ENCODE data around the gene PHTF1. TPM values are rescaled to one million over a fixed set of nuclear protein-coding genes. Genes with fewer than 3 reads are reported as not detected.

The PHTF1 gene
- total RNA-seq, 3 donors from 2014 or later: 13.8 to 18.4 (median 16.4) TPM

DNA sequence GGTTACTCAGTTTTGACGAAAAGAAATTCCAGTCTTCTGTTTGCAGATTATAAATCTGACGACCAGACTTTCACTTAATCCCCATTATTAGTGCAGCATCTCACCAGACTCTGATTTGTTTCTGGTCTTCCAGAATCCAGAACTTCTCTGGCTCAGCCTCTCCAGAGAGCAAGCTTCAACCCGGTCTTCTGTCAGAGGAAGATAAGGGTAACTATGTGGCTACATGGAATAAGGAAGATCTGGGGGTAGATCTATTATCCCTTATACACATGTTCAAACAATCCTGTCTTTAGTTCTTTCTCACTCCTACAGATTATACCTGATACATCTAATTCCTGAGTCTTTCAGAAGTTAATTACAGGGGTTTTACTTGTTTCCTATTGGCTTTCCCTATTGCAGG lies 9.9 kb downstream of the PHTF1 start:
- no peak for DNase-seq (ENCODE audit: low spot score in 2 of 2)
- Histone ChIP-seq H3K27ac (no peak overlapping the region), H3K27me3 (no peaks in the 10 kb centered on the region), H3K4me3 (no peak overlapping the region), H3K9me3 (no peaks in the 10 kb centered on the region), H3K36me3 (no peaks in the 10 kb centered on the region), H3K4me1 (no peaks in the 10 kb centered on the region)
- intact Hi-C loops (cut with DNase I; ENCODE audit: low total_unique reads): no loop called here
- TF ChIP-seq, protein P1, sequence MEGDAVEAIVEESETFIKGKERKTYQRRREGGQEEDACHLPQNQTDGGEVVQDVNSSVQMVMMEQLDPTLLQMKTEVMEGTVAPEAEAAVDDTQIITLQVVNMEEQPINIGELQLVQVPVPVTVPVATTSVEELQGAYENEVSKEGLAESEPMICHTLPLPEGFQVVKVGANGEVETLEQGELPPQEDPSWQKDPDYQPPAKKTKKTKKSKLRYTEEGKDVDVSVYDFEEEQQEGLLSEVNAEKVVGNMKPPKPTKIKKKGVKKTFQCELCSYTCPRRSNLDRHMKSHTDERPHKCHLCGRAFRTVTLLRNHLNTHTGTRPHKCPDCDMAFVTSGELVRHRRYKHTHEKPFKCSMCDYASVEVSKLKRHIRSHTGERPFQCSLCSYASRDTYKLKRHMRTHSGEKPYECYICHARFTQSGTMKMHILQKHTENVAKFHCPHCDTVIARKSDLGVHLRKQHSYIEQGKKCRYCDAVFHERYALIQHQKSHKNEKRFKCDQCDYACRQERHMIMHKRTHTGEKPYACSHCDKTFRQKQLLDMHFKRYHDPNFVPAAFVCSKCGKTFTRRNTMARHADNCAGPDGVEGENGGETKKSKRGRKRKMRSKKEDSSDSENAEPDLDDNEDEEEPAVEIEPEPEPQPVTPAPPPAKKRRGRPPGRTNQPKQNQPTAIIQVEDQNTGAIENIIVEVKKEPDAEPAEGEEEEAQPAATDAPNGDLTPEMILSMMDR (IDR thresholded peaks at IDR 0.05): no peak
- TF ChIP-seq POLR2A (IDR thresholded peaks at IDR 0.05) (no peak), POLR2AphosphoS5 (IDR thresholded peaks at IDR 0.05) (no peak)

DNA sequence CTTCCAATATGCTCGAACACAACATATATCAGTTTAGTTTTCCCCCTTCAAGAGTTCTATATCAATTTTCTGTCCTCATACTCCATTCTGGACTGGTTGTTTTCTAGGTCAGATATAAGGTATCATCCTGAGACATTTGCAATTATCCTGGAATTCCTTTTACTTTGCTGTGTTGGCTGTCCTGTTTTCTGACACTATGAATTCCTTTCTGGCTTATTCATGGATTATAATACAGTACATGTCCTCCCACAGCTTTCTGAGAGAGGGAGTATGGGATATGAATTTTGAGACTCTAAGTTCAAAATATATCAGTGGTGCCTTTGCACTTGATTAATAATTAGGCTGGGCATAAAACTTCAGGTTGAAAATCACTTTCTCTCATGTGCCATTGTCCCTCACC lies 11.9 kb downstream of the PHTF1 start:
- Histone ChIP-seq H3K27me3 (no peaks in the 10 kb centered on the region), H3K4me1 (no peaks in the 10 kb centered on the region), H3K36me3 (no peaks in the 10 kb centered on the region), H3K27ac (no peak overlapping the region), H3K9me3 (no peaks in the 10 kb centered on the region), H3K4me3 (no peak overlapping the region)
- TF ChIP-seq POLR2A (IDR thresholded peaks at IDR 0.05) (no peak), POLR2AphosphoS5 (IDR thresholded peaks at IDR 0.05) (no peak)
- TF ChIP-seq, protein P1 (IDR thresholded peaks at IDR 0.05): no peak
- intact Hi-C loops (cut with DNase I; ENCODE audit: low total_unique reads): no loop called here
- no peak for DNase-seq (ENCODE audit: low spot score in 2 of 2)

- TF ChIP-seq POLR2A (IDR thresholded peaks at IDR 0.05): no peak
- TF ChIP-seq, protein P1 (IDR thresholded peaks at IDR 0.05): no peak
- TF ChIP-seq POLR2AphosphoS5 (IDR thresholded peaks at IDR 0.05): no peak
- H3K4me1 ChIP-seq: no peaks in the 10 kb centered on the region
- intact Hi-C loops (cut with DNase I; ENCODE audit: low total_unique reads): no loop called here
These were observed 13.9 kb downstream of the PHTF1 start for GRCh38 chr1:113745425-113745824.

DNA sequence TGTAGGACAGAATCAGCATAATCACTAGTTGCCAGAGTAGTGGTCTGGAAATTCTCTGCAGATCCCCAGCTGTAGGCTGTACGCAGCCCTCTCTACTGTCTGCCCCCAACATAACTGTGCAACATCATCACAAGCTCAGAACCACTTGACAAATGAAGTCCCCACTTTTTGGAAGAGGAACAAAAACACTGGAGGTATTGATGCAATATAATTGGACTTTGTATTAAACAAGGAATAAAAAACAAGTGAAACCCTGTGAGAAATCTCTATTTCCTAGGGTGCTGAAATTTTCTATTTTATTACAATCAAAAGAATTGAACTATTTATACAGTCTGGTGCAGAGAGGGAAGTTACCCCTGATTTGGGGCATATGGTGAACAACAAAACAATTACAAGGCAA lies 15.2 kb downstream of the PHTF1 start:
- Histone ChIP-seq H3K36me3 (no peaks in the 10 kb centered on the region), H3K4me3 (no peak overlapping the region), H3K4me1 (no peaks in the 10 kb centered on the region), H3K9me3 (no peaks in the 10 kb centered on the region), H3K27me3 (no peaks in the 10 kb centered on the region), H3K27ac (no peak overlapping the region)
- intact Hi-C loops (cut with DNase I; ENCODE audit: low total_unique reads): no loop called here
- TF ChIP-seq POLR2A (IDR thresholded peaks at IDR 0.05) (no peak), POLR2AphosphoS5 (IDR thresholded peaks at IDR 0.05) (no peak)
- TF ChIP-seq, protein P1 (IDR thresholded peaks at IDR 0.05): no peak
- no peak for DNase-seq (ENCODE audit: low spot score in 2 of 2)

More at GRCh38 chr1:113745425-113745824, 13.9 kb downstream of the PHTF1 start:
- H3K9me3 ChIP-seq: no peaks in the 10 kb centered on the region
- no peak overlapping the region for H3K27ac ChIP-seq
- DNase-seq (ENCODE audit: low spot score in 2 of 2): no peak
- no peak overlapping the region for H3K4me3 ChIP-seq
- H3K36me3 ChIP-seq: no peaks in the 10 kb centered on the region
- H3K27me3 ChIP-seq: no peaks in the 10 kb centered on the region

DNA sequence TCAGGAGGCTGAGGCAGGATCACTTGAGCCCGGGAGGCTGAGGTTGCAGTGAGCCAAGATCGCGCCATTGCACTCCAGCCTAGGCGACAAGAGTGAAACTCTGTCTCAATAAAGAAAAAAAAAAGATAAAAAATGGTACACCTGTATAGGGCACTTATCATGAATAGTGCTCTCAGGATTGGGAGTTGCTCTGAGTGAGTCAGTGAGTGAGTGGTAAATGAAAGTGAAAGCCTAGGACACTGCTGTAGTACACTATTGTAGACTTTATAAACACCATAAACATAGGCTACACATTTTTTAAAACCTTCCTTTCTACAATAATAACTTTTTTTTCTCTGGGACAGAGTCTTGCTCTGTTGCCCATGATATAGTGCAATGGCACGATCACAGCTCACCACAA lies 16.8 kb downstream of the PHTF1 start:
- no peaks in the 10 kb centered on the region for H3K9me3 ChIP-seq
- no peaks in the 10 kb centered on the region for H3K36me3 ChIP-seq
- H3K4me1 ChIP-seq: no peaks in the 10 kb centered on the region
- H3K27me3 ChIP-seq: no peaks in the 10 kb centered on the region
- intact Hi-C loops (cut with DNase I; ENCODE audit: low total_unique reads): no loop called here
- TF ChIP-seq POLR2AphosphoS5 (IDR thresholded peaks at IDR 0.05): no peak
- TF ChIP-seq POLR2A (IDR thresholded peaks at IDR 0.05): no peak
- TF ChIP-seq, protein P1 (IDR thresholded peaks at IDR 0.05): no peak
- H3K27ac ChIP-seq: no peak overlapping the region
- DNase-seq (ENCODE audit: low spot score in 2 of 2): no peak
- H3K4me3 ChIP-seq: no peak overlapping the region
